Kidney (tissue), 14 donors: Measurements from ENCODE around the gene APP. TPM values are rescaled to one million over a fixed set of nuclear protein-coding genes. Genes with fewer than 3 reads are reported as not detected.

ENCODE experiments used
- DNase-seq, 5 donors: peaks; one replicate each; pipeline ENCODE4 v3.0.0-alpha.2; 2013 to 2020
- FAIRE-seq: peaks from 2 replicates; lab custom pipeline; 2012; peaks lifted over from hg19 to GRCh38; lab: Jason Lieb, UNC
- H3K27ac ChIP-seq, 2 donors: one replicate each; pipeline ENCODE4 v1.7.0; 2013; ENCODE audit warnings: low read depth in 2 of 2, low read length in 2 of 2, inconsistent platforms in 1 of 2
- H3K27me3 ChIP-seq: one replicate; pipeline ENCODE4 v1.7.1; 2013; ENCODE audit warnings: low read length, inconsistent platforms; ENCODE audit not compliant: control insufficient read depth, insufficient read depth
- H3K36me3 ChIP-seq, 3 donors: one replicate each; pipeline versions ENCODE4 v1.7.0 to v1.7.1; 2013; ENCODE audit warnings: low read length in 3 of 3, control low read depth in 1 of 3, inconsistent platforms in 1 of 3; ENCODE audit not compliant: insufficient read depth in 3 of 3, control insufficient read depth in 2 of 3
- H3K4me1 ChIP-seq, 3 donors: one replicate each; pipeline versions ENCODE4 v1.7.0 to v1.7.1; 2013; ENCODE audit warnings: low read length in 3 of 3, inconsistent platforms in 1 of 3, low read depth in 1 of 3; ENCODE audit not compliant: control insufficient read depth in 2 of 3, insufficient read depth in 2 of 3
- H3K4me3 ChIP-seq, 3 donors: one replicate each; pipeline versions ENCODE4 v1.7.0 to v1.8.1; 2013; ENCODE audit warnings: low read length in 3 of 3, control low read depth in 1 of 3, inconsistent platforms in 1 of 3
- H3K9ac ChIP-seq, 3 donors: one replicate each; pipeline versions ENCODE4 v1.7.0 to v1.7.1; 2013; ENCODE audit warnings: low read length in 3 of 3, control low read depth in 1 of 3, inconsistent platforms in 1 of 3
- H3K9me3 ChIP-seq, 3 donors: one replicate each; pipeline versions ENCODE4 v1.7.0 to v1.7.1; 2013; ENCODE audit warnings: low read length in 3 of 3, control low read depth in 1 of 3, inconsistent platforms in 1 of 3; ENCODE audit not compliant: control insufficient read depth in 2 of 3, insufficient read depth in 1 of 3
- intact Hi-C: fragments of 100-400 bp; cut with DNase I; formaldehyde crosslinking; loops from one replicate; pipeline ENCODE4 v1.11.1; 2022
- polyA plus RNA-seq: library from polyadenylated mRNA; stranded (reverse); fragments of 350-450 nt; fragmentation: Illumina TruSeq; extraction: RNeasy Lipid Tissue Mini Kit (QIAGEN cat#74804); gene quantifications from one replicate; pipeline ENCODE4 v1.2.3, GENCODE V29; 2014; ENCODE audit warnings: low read depth, low replicate concordance; ENCODE audit not compliant: insufficient read depth
- total RNA-seq: library from RNA; stranded (reverse); fragmentation: NEBNext Ultra II Directional; extraction: Animal tissue kit (Norgen Biotek cat#: 25700); gene quantifications from one replicate; pipeline ENCODE4 v1.2.1, GENCODE V29; 2021
- TF ChIP-seq, protein P1 (sequence below): IDR thresholded peaks from 3 replicates; pipeline ENCODE4 v1.5.1; 2012; ENCODE audit warnings: mild to moderate bottlenecking, moderate library complexity, borderline replicate concordance; ENCODE audit not compliant: insufficient read depth; ENCODE audit errors: extremely low read depth
- donor health status: control.
- donor health status: control.
- donor health status: control.
- donor health status: control.
- donor health status: control.
- donor health status: DM: yes; HTN: yes; CAD: no.
- donor health status: Normal renal cell carcinoma (clear cell type).

APP gene
- total and polyA plus RNA-seq, 2 donors from 2014 or later = 472 to 1,303 TPM

DNA sequence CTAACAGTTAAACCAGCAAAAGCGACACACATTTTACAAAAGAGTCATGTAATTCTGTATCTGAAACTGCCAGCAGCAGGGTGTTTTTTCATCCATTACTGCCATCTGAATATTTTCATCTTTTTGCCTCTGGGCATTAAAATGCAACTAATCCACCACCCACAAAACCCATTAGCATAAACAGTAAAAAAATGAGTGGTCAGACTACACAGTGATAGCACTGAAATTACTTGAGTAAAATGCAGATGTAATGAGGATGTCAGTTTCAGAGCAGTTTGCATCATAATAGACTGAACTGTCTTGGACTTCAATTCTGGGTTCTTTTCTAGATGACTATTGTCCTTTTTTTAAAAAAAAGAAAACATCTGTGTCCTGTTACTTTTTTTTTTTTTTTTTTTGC lies 303.5 kb downstream of the APP start:
- Histone ChIP-seq H3K9ac (no peak overlapping the region), H3K27ac (no peak overlapping the region), H3K9me3 (no peaks in the 10 kb centered on the region), H3K36me3 (no peaks in the 10 kb centered on the region), H3K4me1 (no peaks in the 10 kb centered on the region), H3K4me3 (no peak overlapping the region), H3K27me3 (no peaks in the 10 kb centered on the region)
- intact Hi-C loops = no loop called here
- no peak for FAIRE-seq
- TF ChIP-seq, protein P1, sequence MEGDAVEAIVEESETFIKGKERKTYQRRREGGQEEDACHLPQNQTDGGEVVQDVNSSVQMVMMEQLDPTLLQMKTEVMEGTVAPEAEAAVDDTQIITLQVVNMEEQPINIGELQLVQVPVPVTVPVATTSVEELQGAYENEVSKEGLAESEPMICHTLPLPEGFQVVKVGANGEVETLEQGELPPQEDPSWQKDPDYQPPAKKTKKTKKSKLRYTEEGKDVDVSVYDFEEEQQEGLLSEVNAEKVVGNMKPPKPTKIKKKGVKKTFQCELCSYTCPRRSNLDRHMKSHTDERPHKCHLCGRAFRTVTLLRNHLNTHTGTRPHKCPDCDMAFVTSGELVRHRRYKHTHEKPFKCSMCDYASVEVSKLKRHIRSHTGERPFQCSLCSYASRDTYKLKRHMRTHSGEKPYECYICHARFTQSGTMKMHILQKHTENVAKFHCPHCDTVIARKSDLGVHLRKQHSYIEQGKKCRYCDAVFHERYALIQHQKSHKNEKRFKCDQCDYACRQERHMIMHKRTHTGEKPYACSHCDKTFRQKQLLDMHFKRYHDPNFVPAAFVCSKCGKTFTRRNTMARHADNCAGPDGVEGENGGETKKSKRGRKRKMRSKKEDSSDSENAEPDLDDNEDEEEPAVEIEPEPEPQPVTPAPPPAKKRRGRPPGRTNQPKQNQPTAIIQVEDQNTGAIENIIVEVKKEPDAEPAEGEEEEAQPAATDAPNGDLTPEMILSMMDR = no peak
- DNase-seq = no peak

DNA sequence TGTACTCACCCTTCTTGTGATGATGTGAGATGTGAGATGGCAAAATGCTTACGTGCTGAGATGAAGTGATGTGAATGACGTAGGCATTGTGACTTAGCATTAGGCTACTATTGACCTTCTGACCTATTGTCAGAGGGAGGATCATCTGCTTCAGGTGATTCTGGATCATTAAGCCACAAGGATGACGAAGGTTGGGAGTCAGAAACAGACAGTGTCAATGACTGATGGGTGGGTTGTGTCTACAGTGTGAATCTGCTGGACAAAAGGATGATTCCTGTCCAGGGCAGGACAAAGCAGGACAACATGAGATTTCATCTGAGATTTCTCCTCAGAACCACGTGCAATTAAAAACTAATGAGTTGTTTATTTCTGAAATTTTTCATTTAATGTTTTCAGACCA lies 306.8 kb downstream of the APP start:
- intact Hi-C loops = no loop called here
- no peaks in the 10 kb centered on the region for H3K4me1 ChIP-seq
- no peak for FAIRE-seq
- no peak overlapping the region for H3K4me3 ChIP-seq
- TF ChIP-seq, protein P1 = no peak
- H3K36me3 ChIP-seq = no peaks in the 10 kb centered on the region
- no peak overlapping the region for H3K9ac ChIP-seq
- DNase-seq = no peak
- H3K9me3 ChIP-seq = no peaks in the 10 kb centered on the region
- no peak overlapping the region for H3K27ac ChIP-seq
- H3K27me3 ChIP-seq = no peaks in the 10 kb centered on the region

DNA sequence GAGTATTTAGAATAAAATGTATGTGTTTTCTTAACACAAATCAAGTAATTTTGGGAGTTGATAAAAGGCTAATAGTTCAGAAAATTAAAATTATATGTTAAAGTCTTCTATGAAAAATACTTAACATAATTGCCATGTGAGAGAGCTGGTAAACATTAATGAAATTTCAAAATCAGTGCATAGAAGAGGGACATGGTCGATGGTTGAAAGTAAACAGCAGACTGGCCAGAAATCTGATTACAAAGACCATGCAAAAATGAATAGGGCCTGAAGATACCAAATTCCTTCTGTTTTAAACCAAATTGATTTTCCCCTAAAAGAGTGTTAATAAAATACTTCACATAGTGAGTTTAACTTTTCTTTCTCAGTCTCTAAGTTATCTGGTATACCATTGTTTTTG lies 307.5 kb downstream of the APP start:
- Histone ChIP-seq H3K27me3 (no peaks in the 10 kb centered on the region), H3K9me3 (no peaks in the 10 kb centered on the region), H3K4me1 (peaks cover 0 to under 1% (median 0%) of the 10 kb centered on the region in 3 donors), H3K4me3 (no peak overlapping the region), H3K36me3 (no peaks in the 10 kb centered on the region), H3K27ac (no peak overlapping the region), H3K9ac (no peak overlapping the region)
- no peak for DNase-seq
- TF ChIP-seq, protein P1 = no peak
- FAIRE-seq = no peak
- intact Hi-C loops = no loop called here

DNA sequence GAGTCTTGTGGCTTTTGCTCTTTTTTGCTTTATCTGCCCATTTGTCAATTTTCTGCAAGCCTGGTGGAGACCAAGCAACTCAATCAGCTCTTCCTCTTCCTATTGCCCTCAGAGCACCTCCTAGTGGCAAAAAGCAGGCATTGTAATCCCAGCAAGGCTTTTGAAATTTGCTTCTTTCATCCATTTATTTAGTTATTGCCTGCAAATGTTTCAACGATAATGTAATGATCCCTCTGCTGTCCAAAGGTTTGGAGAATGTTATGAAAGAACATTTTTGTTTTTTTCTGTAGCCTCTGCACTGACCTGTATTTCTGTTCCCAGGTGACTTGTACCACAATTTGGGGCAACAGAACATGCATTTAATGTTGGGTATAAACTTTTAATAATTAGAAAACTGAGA lies 308.0 kb downstream of the APP start:
- FAIRE-seq (no peak), DNase-seq (no peak)
- no peaks in the 10 kb centered on the region for H3K36me3 ChIP-seq
- no peaks in the 10 kb centered on the region for H3K9me3 ChIP-seq
- no peak overlapping the region for H3K4me3 ChIP-seq
- no peaks in the 10 kb centered on the region for H3K27me3 ChIP-seq
- no peak overlapping the region for H3K9ac ChIP-seq
- TF ChIP-seq, protein P1 = peak; percentile 51
- H3K27ac ChIP-seq = no peak overlapping the region
- peaks cover 0 to 3% (median 0%) of the 10 kb centered on the region in 3 donors for H3K4me1 ChIP-seq
- intact Hi-C loops = no loop called here
